Stimulated activated CD4-positive, alpha-beta T cell treated with anti-CD3 and anti-CD28 coated beads, Interleukin-4, amount 100 ng/mL, for 24 hours (primary cell): ENCODE measurements around the gene HOXC4.

Experiments used
- DNase-seq: peaks from one replicate; pipeline ENCODE4 v3.0.0-alpha.2; 2020

The HOXC4 gene

GRCh38 chr12:54053751-54054741 is at the start of gene HOXC4:
Gene HOXC4, plus strand, starts transcription at chr12:54053835. Its CDS starts 88 bp downstream, at chr12:54053923.
- no peak for DNase-seq

GRCh38 chr12:54004063-54004840 is 49.4 kb upstream of the HOXC4 start:
- no peak for DNase-seq

GRCh38 chr12:54004841-54005530 is 48.6 kb upstream of the HOXC4 start:
- no peak for DNase-seq

- DNase-seq: no peak
Observed at GRCh38 chr12:54005531-54005852, 48.1 kb upstream of the HOXC4 start.

- DNase-seq: peak; percentile 87
Observed at GRCh38 chr12:54005853-54006558, 47.6 kb upstream of the HOXC4 start.

GRCh38 chr12:54006559-54007220 is 46.9 kb upstream of the HOXC4 start:
- no peak for DNase-seq

GRCh38 chr12:54007538-54008259 is 45.9 kb upstream of the HOXC4 start:
- DNase-seq: no peak

- DNase-seq: no peak
Observed at GRCh38 chr12:54008260-54008552, 45.4 kb upstream of the HOXC4 start.

- peak; percentile 28 for DNase-seq
Observed at GRCh38 chr12:54009171-54010052, 44.2 kb upstream of the HOXC4 start.

- DNase-seq: no peak
Observed at GRCh38 chr12:54010053-54010971, 43.3 kb upstream of the HOXC4 start.

- no peak for DNase-seq
Observed at GRCh38 chr12:54010972-54011664, 42.5 kb upstream of the HOXC4 start.

- DNase-seq: no peak
Observed at GRCh38 chr12:54011665-54012532, 41.7 kb upstream of the HOXC4 start.

- no peak for DNase-seq
Observed at GRCh38 chr12:54012631-54013409, 40.8 kb upstream of the HOXC4 start.

- no peak for DNase-seq
Observed at GRCh38 chr12:54014377-54015017, 39.1 kb upstream of the HOXC4 start.

GRCh38 chr12:54015018-54015931 is 38.4 kb upstream of the HOXC4 start:
- DNase-seq: no peak
